Mucosa of stomach (tissue), 1 donor: ENCODE measurements around the gene NAPSA.
A peak's percentile ranks its signal among the peaks of the same experiment; 100 is the strongest.
"Not testable (repeated sequence)": the region's sequence is repeated elsewhere in the genome, so short reads cannot be mapped to it uniquely, and the experiment has no call there.

Source experiments
- H3K27me3 ChIP-seq: one replicate; pipeline ENCODE4 v1.7.0; 2013; ENCODE audit warnings: mild to moderate bottlenecking, low read length; ENCODE audit not compliant: control insufficient read depth, insufficient read depth
- H3K36me3 ChIP-seq: one replicate; pipeline ENCODE4 v1.7.0; 2013; ENCODE audit warnings: low read length; ENCODE audit not compliant: control insufficient read depth, insufficient read depth
- H3K4me1 ChIP-seq: one replicate; pipeline ENCODE4 v1.7.0; 2013; ENCODE audit warnings: mild to moderate bottlenecking, low read length; ENCODE audit not compliant: control insufficient read depth, insufficient read depth
- H3K4me3 ChIP-seq: one replicate; pipeline ENCODE4 v1.7.0; 2013; ENCODE audit warnings: low read length
- H3K9ac ChIP-seq: one replicate; pipeline ENCODE4 v1.7.0; 2013; ENCODE audit warnings: mild to moderate bottlenecking, low read length, moderate library complexity
- H3K9me3 ChIP-seq: one replicate; pipeline ENCODE4 v1.7.0; 2013; ENCODE audit warnings: mild to moderate bottlenecking, low read length, moderate library complexity; ENCODE audit not compliant: control insufficient read depth
- donor health status: Pancreatic carcinoma.

Gene NAPSA

DNA sequence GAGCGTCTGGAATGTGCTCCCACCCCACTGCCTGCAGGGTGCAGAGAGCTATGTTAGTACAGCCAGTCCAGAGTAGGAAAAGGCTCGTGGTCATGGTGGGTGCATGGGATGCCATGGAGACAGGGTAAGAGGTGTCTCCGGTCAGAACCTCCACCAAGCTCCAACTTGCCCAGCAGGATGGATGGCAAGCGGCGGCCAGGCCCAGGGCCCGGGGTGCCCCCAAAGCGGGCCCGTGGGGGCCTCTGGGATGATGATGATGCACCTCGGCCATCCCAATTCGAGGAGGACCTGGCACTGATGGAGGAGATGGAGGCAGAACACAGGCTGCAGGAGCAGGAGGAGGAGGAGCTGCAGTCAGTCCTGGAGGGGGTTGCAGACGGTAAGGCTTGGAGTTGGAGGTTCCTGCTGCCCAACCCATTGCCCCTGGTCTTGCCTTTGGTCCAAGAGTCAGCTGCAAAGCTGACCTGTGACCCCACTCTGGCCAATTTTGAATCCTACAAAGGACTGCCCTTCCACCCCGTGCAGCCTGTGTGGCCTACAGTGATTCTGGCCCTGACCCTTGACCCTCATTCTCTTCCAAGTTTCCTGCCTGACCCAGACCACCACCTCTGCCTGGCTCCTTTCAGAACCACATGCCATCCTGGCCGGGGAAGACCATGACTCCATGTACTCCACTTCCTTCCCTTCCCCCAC lies 33.4 kb upstream of the NAPSA start:
- H3K4me3 ChIP-seq: no peak overlapping the region

DNA sequence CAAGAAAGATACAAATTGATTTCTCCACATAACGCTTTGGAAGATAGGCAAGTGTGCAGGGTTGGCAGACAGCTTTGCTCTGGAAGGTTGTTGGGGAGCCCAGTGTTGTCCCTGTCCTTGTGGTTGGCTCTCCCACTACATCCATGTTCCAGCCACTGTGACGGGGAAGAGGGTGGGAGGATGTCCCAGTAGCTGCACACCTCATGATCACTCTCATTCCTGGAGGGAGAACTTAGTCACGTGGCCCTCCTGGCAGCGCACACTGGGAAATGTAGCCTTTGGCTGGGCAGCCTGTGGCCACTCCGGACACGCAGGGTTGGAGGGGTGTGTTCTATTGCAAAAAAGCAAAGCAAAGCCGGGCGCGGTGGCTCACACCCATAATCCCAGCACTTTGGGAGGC lies 28.6 kb upstream of the NAPSA start:
- H3K27me3 ChIP-seq: no peaks in the 10 kb centered on the region
- H3K9me3 ChIP-seq: no peaks in the 10 kb centered on the region
- no peaks in the 10 kb centered on the region for H3K4me1 ChIP-seq
- no peak overlapping the region for H3K9ac ChIP-seq
- no peaks in the 10 kb centered on the region for H3K36me3 ChIP-seq
- H3K4me3 ChIP-seq: no peak overlapping the region

More for the DNA sequence above, 33.4 kb upstream of the NAPSA start:
- no peaks in the 10 kb centered on the region for H3K36me3 ChIP-seq
- no peaks in the 10 kb centered on the region for H3K4me1 ChIP-seq
- H3K27me3 ChIP-seq: no peaks in the 10 kb centered on the region
- H3K9ac ChIP-seq: no peak overlapping the region
- no peaks in the 10 kb centered on the region for H3K9me3 ChIP-seq

DNA sequence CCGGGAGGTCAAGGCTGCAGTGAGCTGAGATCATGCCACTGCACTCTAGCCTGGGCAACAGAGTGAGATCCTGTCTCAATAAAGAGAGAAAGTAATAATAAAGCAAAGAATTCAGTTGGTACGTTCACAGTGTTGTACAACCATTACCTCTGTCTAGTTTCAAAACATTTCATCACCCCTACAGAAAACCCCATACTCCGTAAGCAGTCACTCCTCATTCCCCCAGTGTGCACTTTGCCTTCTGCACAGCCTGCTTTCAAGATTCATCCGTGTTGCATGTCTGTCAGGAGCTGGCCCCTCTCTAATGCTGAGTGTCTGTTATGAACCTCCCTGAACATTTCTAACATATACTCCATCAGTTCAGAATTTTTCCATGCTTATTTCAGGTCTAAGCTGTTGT lies 28.1 kb upstream of the NAPSA start:
- no peaks in the 10 kb centered on the region for H3K4me1 ChIP-seq
- H3K9ac ChIP-seq: no peak overlapping the region
- no peak overlapping the region for H3K4me3 ChIP-seq
- no peaks in the 10 kb centered on the region for H3K27me3 ChIP-seq
- no peaks in the 10 kb centered on the region for H3K36me3 ChIP-seq
- no peaks in the 10 kb centered on the region for H3K9me3 ChIP-seq

DNA sequence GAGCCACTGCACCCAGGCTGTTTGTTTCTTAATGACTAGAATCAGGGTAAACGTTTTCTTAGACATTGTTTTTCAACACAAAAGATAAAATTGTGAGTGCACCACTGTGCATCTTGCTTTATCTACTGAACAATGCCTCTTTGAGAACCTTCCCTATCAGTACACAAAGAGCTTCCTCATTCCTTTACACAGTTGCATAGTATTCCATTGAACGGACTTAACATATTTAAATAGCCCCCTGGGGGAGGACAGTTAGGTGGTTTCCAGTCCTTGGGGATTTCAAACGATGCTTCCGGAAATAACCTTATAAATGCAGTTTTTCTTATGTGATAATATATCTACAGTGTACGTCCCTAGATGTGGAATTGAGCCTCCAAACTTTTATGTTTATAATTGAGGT lies 27.3 kb upstream of the NAPSA start:
- Histone ChIP-seq H3K9ac (no peak overlapping the region), H3K4me1 (no peaks in the 10 kb centered on the region), H3K27me3 (no peaks in the 10 kb centered on the region), H3K36me3 (no peaks in the 10 kb centered on the region), H3K4me3 (no peak overlapping the region), H3K9me3 (no peaks in the 10 kb centered on the region)

DNA sequence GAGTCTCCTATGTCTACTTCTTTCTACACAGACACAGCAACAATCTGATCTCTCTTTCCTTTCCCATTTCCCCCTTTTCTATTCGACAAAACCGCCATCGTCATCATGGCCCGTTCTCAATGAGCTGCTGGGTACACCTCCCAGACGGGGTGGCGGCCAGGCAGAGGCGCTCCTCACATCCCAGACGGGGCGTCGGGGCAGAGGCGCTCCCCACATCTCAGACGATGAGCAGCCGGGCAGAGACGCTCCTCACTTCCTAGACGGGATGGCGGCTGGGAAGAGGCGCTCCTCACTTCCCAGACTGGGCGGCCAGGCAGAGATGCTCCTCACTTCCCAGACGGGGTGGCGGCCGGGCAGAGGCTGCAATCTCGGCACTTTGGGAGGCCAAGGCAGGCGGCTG lies 25.5 kb upstream of the NAPSA start:
- H3K9ac ChIP-seq, H3K9me3 ChIP-seq, H3K27me3 ChIP-seq, H3K4me3 ChIP-seq, H3K36me3 ChIP-seq, H3K4me1 ChIP-seq: not testable (repeated sequence)

DNA sequence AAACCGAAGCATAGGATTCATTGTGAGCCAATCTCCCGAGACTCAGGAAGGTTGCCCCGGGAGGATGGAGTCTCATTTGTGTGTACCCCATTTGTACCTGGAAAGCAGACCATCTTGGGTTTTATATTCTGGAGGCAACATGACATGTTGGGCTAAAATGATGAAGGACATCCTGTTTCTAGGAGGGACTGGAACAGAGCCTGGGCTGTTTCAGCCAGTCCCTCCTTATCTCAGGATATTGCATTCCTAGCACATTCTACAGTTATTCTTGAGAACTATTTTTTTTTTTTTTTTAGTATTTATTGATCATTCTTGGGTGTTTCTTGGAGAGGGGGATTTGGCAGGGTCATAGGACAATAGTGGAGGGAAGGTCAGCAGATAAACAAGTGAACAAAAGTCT lies 24.9 kb upstream of the NAPSA start:
- not testable (repeated sequence) for H3K4me1 ChIP-seq, H3K27me3 ChIP-seq, H3K9ac ChIP-seq, H3K4me3 ChIP-seq, H3K36me3 ChIP-seq, H3K9me3 ChIP-seq

DNA sequence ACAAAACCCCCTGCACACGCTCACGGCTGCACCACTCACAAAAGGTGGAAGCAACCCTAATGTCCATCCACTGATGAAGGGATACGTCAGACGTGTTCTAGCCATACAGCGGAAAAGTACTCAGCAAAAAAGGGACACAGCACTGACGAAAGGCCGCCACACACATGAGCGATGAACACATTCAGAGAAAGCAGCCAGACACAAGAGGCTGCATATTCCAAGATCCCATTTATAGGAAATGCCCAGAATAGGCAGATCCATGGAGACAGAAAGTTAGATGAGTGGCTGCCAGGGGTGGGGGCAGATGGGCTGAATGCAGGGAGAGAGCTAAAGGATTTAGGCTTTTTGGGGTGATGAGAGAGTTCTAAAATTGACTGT lies 22.4 kb upstream of the NAPSA start:
- Histone ChIP-seq H3K36me3 (no peaks in the 10 kb centered on the region), H3K27me3 (no peaks in the 10 kb centered on the region), H3K9me3 (no peaks in the 10 kb centered on the region), H3K9ac (no peak overlapping the region), H3K4me3 (no peak overlapping the region), H3K4me1 (peaks cover 5% of the 10 kb centered on the region)

DNA sequence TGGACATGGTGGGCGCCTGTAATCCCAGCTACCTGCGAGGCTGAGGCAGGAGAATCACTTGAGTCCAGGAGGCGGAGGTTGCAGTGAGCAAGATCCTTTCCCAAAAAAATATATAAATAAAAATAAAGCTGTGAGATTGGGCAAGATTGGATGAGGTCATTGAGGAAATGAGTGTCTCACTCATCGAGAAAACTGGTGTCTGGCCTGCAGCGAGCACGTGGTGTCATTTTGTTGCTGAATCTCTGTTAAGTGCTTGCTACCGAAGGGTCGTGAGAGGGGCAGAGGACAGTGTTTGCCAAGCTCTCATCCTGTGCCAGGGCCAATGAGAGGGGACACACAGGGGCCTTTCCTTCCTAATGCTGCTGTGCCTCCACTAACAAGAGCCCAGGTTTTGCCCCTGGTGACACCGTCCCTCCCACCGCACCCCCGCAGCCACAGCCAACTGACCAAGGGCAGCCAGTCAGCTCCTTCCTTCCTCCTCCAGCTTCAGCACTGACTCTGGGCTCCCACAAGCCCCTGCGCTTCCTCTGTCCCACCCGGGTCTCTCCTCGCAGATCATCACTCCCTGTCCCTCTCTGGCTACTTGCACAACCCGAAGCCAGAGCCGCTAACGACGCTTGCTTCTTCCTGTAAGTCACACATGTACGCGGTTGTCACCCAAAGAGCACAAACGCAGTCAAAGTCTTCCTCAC lies 21.9 kb upstream of the NAPSA start:
- no peaks in the 10 kb centered on the region for H3K9me3 ChIP-seq
- no peak overlapping the region for H3K9ac ChIP-seq
- no peak overlapping the region for H3K4me3 ChIP-seq
- peaks cover 5% of the 10 kb centered on the region for H3K4me1 ChIP-seq
- H3K27me3 ChIP-seq: no peaks in the 10 kb centered on the region
- no peaks in the 10 kb centered on the region for H3K36me3 ChIP-seq

DNA sequence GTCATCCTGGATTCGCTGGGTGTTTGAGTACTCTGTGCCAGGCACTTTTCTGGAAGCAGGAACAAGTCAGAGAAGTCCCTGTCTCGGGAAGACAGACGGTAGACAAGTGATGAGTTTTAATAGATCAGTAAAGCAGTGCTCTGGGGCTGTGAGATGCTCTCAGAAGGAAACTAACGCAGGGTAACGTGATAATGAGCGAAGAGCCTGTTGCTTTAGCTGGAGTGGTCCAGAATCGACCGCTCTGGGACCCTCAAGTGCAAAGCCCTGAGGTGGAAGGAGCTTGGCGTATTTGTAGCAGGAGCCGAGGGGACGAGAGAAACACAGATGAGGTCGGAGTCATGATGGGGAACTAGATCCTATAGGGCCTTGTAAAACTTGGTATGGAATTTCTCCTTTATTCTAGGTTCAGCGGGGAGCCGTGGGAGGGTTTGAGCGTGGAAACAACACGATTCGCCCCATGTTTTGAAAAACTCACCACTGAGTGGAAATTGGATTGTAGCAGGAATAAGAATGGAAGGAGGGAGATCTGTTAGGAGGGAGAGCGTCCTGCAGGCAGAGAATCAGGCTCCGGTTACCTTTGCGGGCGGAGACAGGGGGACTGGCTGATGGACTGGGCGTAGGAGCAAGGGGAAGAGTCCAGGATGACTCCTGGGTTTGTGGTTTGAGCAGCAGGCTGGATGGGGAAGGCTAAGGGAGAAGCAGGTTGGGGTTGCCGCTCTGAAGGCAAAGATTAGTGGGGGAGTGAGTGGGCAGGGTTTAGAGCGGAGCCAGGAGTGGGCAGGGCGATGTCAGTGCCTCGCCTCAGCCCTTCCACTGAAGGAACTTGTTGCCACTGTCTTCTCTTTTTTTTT lies 19.5 kb upstream of the NAPSA start:
- Histone ChIP-seq H3K36me3 (peaks cover 12% of the 10 kb centered on the region), H3K4me1 (peaks cover 5% of the 10 kb centered on the region), H3K9ac (peak overlapping the region; percentile 67), H3K9me3 (no peaks in the 10 kb centered on the region), H3K27me3 (no peaks in the 10 kb centered on the region), H3K4me3 (no peak overlapping the region)

DNA sequence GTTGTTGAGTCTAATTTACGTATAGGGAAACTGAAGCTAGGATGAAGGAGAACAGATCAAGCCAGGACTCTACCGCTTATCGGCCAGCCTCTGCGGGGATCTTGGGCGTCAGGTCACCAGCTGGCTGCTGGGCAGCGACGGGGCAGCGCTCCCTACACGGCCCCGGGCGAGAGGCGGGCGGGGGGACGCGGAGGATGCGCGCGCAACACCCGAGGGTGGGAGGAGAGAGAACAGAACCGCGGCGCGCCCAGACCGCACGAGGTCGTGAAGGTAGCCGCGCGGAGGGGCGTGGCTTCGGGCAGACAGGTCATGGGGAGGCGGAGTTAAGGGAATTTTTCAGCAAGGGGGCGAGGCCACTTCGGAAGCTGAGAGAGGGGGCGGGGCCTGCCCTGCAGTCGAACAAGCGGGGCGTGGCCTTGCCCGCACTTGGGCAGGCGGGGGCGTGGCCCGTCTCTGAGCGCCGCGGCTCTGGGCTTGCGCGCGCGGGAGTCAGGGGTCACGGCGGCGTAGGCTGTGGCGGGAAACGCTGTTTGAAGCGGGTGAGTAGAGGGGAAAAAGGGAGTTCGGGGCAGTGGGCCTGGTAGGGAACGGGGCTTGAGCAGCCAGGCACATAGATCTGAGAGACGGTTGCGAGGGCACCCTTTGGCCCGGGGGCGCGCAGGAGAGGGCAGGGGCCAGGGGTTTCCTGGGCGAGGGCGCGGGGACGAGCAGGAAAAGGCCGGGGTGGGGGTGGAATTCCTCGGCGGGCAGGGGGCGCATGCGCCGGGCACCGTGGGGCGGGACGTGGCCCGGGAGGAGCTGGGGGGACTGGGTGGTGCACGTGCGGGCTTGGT lies 18.6 kb upstream of the NAPSA start, which contains the start of gene POLD1:
POLD1 (plus strand) TSS at position 496 of the 833 bp plus-strand sequence. CDS start 14,505 bp downstream, outside the sequence.
- peaks cover 16% of the 10 kb centered on the region for H3K36me3 ChIP-seq

DNA sequence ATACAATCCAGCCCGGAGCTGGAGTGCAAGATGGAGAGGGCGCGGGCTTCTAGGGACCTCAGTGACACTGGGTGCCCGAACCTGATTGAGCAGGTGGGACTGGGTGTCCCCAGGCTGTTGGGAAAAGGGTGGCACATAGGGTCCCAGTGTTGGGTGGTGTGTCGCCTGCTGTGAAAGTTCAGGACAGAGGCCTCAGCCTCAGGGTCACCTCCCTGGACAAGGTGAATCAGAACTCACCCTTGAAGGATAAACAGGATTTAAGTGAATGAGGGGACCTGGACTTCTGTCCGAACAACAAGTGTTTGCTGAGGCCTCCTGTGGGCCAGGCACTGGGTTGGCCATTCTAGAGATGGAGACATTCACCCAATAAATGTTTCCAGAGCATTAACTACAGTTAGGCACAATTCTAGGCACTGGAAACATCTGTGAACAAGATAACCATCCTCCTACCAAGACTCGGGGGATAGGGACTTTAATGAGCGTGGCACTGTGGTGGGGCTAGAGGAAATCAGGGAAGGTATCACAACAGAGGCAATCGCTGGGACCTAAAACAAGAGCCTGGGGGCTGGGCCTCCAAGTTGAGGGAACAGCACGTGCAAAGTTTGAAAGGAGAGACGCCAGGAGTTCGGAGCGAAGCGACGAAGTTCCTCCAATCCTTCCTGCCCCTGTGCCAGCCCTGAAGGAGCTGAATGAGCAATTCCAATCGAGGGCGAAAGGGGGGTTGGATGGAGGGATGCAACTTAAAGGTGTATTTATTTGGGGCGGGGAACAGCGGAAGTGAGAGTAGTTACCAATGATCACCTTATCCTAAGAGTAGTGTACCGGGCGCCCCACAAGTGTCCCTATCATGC lies 17.8 kb upstream of the NAPSA start:
- Histone ChIP-seq H3K9ac (peak overlapping the region; percentile 47), H3K9me3 (no peaks in the 10 kb centered on the region), H3K27me3 (no peaks in the 10 kb centered on the region), H3K36me3 (peaks cover 24% of the 10 kb centered on the region), H3K4me3 (peak overlapping the region; percentile 28), H3K4me1 (peaks cover 5% of the 10 kb centered on the region)

More for the DNA sequence above, 18.6 kb upstream of the NAPSA start, which contains the start of gene POLD1:
- H3K4me3 ChIP-seq: peak within 1 kb of the TSS; percentile 28
- H3K9me3 ChIP-seq: no peaks in the 10 kb centered on the region
- peaks cover 5% of the 10 kb centered on the region for H3K4me1 ChIP-seq
- peak within 1 kb of the TSS; percentile 67 for H3K9ac ChIP-seq
- H3K27me3 ChIP-seq: no peaks in the 10 kb centered on the region
